Hippocampal formation (tissue), 2 donors: ENCODE data around the gene KIAA0232.

ENCODE experiments used
- DNase-seq, 2 donors: peaks; one replicate each; lab custom pipeline; 2025; lab: John Stamatoyannopoulos, UW

KIAA0232 gene

GRCh38 chr4:6782147-6782845, at the start of gene KIAA0232:
Gene KIAA0232 (plus strand): TSS chr4:6782727. CDS start chr4:6824454, 41,727 bp downstream.
- peak; percentile 82 to 93 for DNase-seq

GRCh38 chr4:6733358-6734164, 49.0 kb upstream of the KIAA0232 start:
- no peak for DNase-seq

GRCh38 chr4:6734165-6734786, 48.3 kb upstream of the KIAA0232 start:
- no peak for DNase-seq

GRCh38 chr4:6739920-6740319, 42.6 kb upstream of the KIAA0232 start:
- DNase-seq: no peak

GRCh38 chr4:6740347-6740746, 42.2 kb upstream of the KIAA0232 start:
- no peak for DNase-seq

GRCh38 chr4:6742507-6742906, 40.0 kb upstream of the KIAA0232 start:
- DNase-seq: no peak

- DNase-seq: no peak
Observed at GRCh38 chr4:6742989-6743388, 39.5 kb upstream of the KIAA0232 start.

- no peak for DNase-seq
Observed at GRCh38 chr4:6746721-6747293, 35.7 kb upstream of the KIAA0232 start.

- no peak for DNase-seq
Observed at GRCh38 chr4:6747294-6748051, 35.1 kb upstream of the KIAA0232 start.

GRCh38 chr4:6748286-6748685, 34.2 kb upstream of the KIAA0232 start:
- no peak for DNase-seq

- no peak for DNase-seq
Observed at GRCh38 chr4:6749340-6750171, 33.0 kb upstream of the KIAA0232 start.

GRCh38 chr4:6750286-6751221, 32.0 kb upstream of the KIAA0232 start:
- no peak for DNase-seq

GRCh38 chr4:6751611-6752485, 30.7 kb upstream of the KIAA0232 start:
- no peak for DNase-seq

- DNase-seq: no peak
Observed at GRCh38 chr4:6752486-6752829, 30.1 kb upstream of the KIAA0232 start.

GRCh38 chr4:6753103-6753560, 29.4 kb upstream of the KIAA0232 start:
- no peak for DNase-seq

GRCh38 chr4:6753891-6754290, 28.6 kb upstream of the KIAA0232 start:
- no peak for DNase-seq

GRCh38 chr4:6754481-6755087, 27.9 kb upstream of the KIAA0232 start:
- no peak for DNase-seq

GRCh38 chr4:6755088-6755753, 27.3 kb upstream of the KIAA0232 start:
- no peak for DNase-seq
